Lower lobe of right lung (tissue), 2 donors: Measurements from ENCODE around the gene TOX2. TPM values are rescaled to one million over a fixed set of nuclear protein-coding genes. Genes with fewer than 3 reads are reported as not detected.

Source experiments
- ATAC-seq, 2 donors: fragments of 200-7000 bp; cut with Tn5 transposase; one replicate each; pipeline ENCODE4 v1.9.1; 2020 to 2022; ENCODE audit warnings: mild to moderate bottlenecking in 2 of 2, moderate library complexity in 2 of 2
- DNase-seq: peaks from one replicate; pipeline ENCODE4 v3.0.0-alpha.2; 2020
- H3K27ac ChIP-seq: fragments of 200-600 bp; one replicate; pipeline ENCODE4 v1.8.0; 2022
- H3K27me3 ChIP-seq: fragments of 200-600 bp; one replicate; pipeline ENCODE4 v1.8.0; 2022; ENCODE audit warnings: low read depth
- H3K36me3 ChIP-seq: fragments of 200-600 bp; one replicate; pipeline ENCODE4 v1.8.0; 2022; ENCODE audit warnings: mild to moderate bottlenecking
- H3K4me1 ChIP-seq: fragments of 200-600 bp; one replicate; pipeline ENCODE4 v1.8.0; 2022
- H3K4me3 ChIP-seq: fragments of 200-600 bp; one replicate; pipeline ENCODE4 v1.8.0; 2022; ENCODE audit warnings: mild to moderate bottlenecking
- H3K9me3 ChIP-seq: fragments of 200-600 bp; one replicate; pipeline ENCODE4 v1.8.0; 2022
- intact Hi-C: fragments of 100-400 bp; cut with DNase I; formaldehyde crosslinking; loops from one replicate; pipeline ENCODE4 v1.11.0; 2022
- total RNA-seq: library from RNA; stranded (reverse); fragmentation: NEBNext Ultra II Directional; extraction: Animal tissue kit (Norgen Biotek cat#: 25700); gene quantifications from one replicate; pipeline ENCODE4 v1.2.1, GENCODE V29; 2021
- TF ChIP-seq, protein P1 (sequence below): fragments of 200-600 bp; IDR thresholded peaks from one replicate; pipeline ENCODE4 v1.8.0; 2022; ENCODE audit warnings: antibody characterized with exemption, mild to moderate bottlenecking
- donor health status: DM: no; HTN: yes; CAD: no; lungs with severe emphysema.

The TOX2 gene
- total RNA-seq, 1 donor from 2014 or later, result 16.3 TPM

DNA sequence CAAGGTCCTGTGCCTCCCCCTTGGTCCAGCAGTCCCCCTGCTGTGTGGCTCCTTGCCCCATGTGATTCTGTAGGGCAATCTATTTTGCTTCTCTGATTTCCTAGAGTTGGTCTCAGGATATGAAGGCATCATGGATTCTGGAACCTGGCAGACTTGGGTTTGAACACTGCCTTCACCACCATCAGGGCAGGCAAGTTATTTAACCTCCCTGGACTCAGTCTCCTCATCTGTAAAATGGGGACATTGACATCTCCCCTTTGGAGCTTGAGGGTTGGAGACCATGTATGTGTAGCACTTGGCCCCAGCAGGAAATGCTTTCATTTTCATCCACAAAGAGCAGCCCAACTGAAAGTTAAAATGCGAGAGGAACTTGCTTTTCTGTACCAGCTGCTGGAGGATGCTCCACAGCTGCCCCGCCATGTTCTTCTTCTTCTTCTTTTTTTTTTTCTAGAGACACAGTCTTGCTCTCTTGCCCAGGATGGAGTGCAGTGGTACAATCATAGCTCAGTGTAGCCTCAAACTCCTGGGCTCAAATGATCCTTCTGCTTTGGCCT is 6.7 kb downstream of the TOX2 start:
- no peaks in the 10 kb centered on the region for H3K9me3 ChIP-seq
- ATAC-seq, result no peak
- TF ChIP-seq, protein P1, sequence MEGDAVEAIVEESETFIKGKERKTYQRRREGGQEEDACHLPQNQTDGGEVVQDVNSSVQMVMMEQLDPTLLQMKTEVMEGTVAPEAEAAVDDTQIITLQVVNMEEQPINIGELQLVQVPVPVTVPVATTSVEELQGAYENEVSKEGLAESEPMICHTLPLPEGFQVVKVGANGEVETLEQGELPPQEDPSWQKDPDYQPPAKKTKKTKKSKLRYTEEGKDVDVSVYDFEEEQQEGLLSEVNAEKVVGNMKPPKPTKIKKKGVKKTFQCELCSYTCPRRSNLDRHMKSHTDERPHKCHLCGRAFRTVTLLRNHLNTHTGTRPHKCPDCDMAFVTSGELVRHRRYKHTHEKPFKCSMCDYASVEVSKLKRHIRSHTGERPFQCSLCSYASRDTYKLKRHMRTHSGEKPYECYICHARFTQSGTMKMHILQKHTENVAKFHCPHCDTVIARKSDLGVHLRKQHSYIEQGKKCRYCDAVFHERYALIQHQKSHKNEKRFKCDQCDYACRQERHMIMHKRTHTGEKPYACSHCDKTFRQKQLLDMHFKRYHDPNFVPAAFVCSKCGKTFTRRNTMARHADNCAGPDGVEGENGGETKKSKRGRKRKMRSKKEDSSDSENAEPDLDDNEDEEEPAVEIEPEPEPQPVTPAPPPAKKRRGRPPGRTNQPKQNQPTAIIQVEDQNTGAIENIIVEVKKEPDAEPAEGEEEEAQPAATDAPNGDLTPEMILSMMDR, result no peak
- intact Hi-C loops, result no loop called here
- H3K36me3 ChIP-seq, result no peaks in the 10 kb centered on the region
- no peak overlapping the region for H3K4me3 ChIP-seq
- H3K4me1 ChIP-seq, result peaks cover 12% of the 10 kb centered on the region
- DNase-seq, result no peak
- H3K27ac ChIP-seq, result no peak overlapping the region
- peaks cover 19% of the 10 kb centered on the region for H3K27me3 ChIP-seq

DNA sequence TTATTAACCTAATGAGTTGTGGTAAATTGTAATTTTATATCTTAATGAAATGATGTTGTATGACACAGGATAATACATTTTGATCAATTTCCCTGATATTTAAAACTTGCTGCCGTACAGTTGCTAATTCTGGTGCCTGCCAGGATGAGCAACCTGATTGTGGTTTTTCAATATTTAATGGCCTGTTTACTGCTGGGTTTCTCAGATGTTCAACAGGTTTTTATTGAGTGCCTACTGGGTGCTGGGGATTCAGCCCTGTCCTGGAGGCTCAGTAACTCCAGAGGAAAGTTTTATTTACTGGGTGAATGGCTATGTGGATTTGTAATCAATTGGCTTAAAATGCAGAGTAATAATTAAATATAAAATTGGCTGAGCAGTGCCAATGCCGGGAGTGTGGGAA is 8.0 kb downstream of the TOX2 start:
- TF ChIP-seq, protein P1, result no peak
- Histone ChIP-seq H3K27ac (no peak overlapping the region), H3K27me3 (peaks cover 8% of the 10 kb centered on the region), H3K36me3 (no peaks in the 10 kb centered on the region), H3K9me3 (no peaks in the 10 kb centered on the region), H3K4me1 (peaks cover 15% of the 10 kb centered on the region), H3K4me3 (no peak overlapping the region)
- ATAC-seq, result no peak
- DNase-seq, result no peak
- intact Hi-C loops, result no loop called here

DNA sequence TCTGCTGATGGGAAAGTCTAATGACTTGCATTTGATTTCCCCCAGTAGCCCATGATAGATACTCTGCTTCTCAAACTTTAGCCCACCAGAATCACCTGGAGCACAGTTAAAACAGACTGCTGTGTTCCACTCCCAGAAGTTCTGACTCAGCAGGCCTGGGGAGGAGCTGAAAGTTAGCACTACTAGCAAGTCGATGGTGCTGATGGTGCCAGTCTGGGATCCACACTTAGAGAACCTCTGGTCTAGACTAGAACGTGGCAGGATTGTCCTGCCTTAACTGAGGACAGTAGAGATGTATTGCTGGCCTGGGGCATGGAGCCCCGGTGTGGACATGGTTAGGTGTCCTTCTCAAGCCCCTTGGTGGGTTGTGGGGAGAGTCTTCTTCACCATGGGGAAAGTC is 8.7 kb downstream of the TOX2 start:
- H3K9me3 ChIP-seq, result no peaks in the 10 kb centered on the region
- DNase-seq, result no peak
- peaks cover 2% of the 10 kb centered on the region for H3K27me3 ChIP-seq
- peaks cover 15% of the 10 kb centered on the region for H3K4me1 ChIP-seq
- H3K36me3 ChIP-seq, result no peaks in the 10 kb centered on the region
- H3K4me3 ChIP-seq, result no peak overlapping the region
- no peak overlapping the region for H3K27ac ChIP-seq
- no peak for ATAC-seq
- TF ChIP-seq, protein P1, result no peak
- intact Hi-C loops, result no loop called here

DNA sequence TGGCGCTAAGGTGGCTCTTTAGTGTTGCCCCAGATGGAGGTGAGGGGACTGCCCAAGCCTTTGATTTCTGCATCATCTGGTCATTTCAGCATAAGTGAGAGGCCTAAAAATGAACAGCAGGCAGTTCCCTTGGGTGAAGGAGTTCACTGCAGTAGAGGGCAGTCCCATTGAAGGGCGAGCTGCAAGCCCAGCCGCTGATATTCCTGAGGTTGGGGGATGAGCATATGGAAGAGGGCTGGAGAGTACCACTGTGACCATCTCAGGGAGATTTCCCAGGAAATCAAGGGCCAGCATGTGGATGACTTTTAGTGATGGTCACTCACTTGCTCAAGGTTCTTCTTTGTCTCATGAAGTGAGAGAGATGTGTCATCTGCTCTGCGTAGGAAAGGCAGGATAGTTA is 9.3 kb downstream of the TOX2 start:
- H3K4me1 ChIP-seq, result peaks cover 15% of the 10 kb centered on the region
- H3K27ac ChIP-seq, result no peak overlapping the region
- DNase-seq (no peak), ATAC-seq (no peak)
- TF ChIP-seq, protein P1, result no peak
- intact Hi-C loops, result no loop called here
- H3K36me3 ChIP-seq, result no peaks in the 10 kb centered on the region
- H3K9me3 ChIP-seq, result no peaks in the 10 kb centered on the region
- no peaks in the 10 kb centered on the region for H3K27me3 ChIP-seq
- no peak overlapping the region for H3K4me3 ChIP-seq

DNA sequence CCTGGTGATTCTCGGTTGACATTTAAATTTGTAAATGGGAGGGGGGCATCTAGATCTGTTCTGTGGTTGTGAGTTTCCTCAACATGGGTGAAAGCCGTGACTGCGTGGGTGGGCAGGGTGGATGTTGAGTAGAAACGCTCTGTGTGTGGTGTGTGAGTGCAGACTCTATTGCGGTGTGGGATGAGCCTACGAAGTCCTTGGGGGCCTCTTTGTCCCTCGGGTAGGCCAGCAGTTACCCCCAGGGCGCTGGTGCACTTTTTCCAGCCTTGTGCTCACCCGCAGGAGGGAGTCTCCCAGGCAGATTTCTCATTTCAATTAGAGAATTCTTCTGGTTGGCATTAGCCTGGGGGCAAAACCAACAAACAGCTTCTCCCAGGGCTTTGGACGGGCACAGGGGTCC is 10.6 kb downstream of the TOX2 start:
- intact Hi-C loops, result no loop called here
- no peak overlapping the region for H3K27ac ChIP-seq
- no peaks in the 10 kb centered on the region for H3K9me3 ChIP-seq
- ATAC-seq, result no peak
- peaks cover 15% of the 10 kb centered on the region for H3K4me1 ChIP-seq
- no peaks in the 10 kb centered on the region for H3K27me3 ChIP-seq
- H3K36me3 ChIP-seq, result no peaks in the 10 kb centered on the region
- no peak overlapping the region for H3K4me3 ChIP-seq
- DNase-seq, result no peak
- TF ChIP-seq, protein P1, result no peak

DNA sequence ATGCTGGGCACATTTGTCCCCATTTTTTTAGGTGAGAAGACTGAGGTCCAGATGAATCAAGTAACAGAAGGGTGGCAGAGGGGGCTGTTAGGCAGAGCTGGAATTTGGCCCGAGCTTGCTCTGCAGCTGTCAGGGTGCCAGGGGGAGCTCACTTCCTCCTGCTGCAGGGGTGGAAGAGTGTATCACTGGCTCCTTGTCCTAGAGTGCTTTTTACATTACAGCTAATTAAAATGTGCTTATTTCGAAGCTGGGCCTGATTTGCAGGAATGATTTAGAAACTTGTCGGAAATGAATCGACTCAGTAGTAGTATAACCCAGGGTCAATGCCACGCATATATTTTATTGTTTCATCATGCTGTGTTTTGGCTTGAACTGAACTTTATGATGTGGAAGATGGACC is 11.1 kb downstream of the TOX2 start:
- no peak overlapping the region for H3K27ac ChIP-seq
- H3K4me1 ChIP-seq, result peaks cover 15% of the 10 kb centered on the region
- peak in 1 of 2 donors; percentile 38 for ATAC-seq
- no peaks in the 10 kb centered on the region for H3K36me3 ChIP-seq
- H3K4me3 ChIP-seq, result no peak overlapping the region
- intact Hi-C loops, result no loop called here
- H3K9me3 ChIP-seq, result no peaks in the 10 kb centered on the region
- H3K27me3 ChIP-seq, result no peaks in the 10 kb centered on the region
- no peak for DNase-seq
- TF ChIP-seq, protein P1, result peak; percentile 16
